HepG2 (cell line): ENCODE measurements around the gene OPRL1. TPM values are rescaled to one million over a fixed set of nuclear protein-coding genes. Genes with fewer than 3 reads are reported as not detected.

Experiments used
- ATAC-seq: fragments of 200-7000 bp; cut with Tn5 transposase; 3 replicates; pipeline ENCODE4 v1.9.1; 2020; ENCODE audit warnings: mild to moderate bottlenecking, moderate library complexity
- BruUV-seq: library from RNA; stranded (reverse); fragments of 400-500 nt; replicated peaks from 2 replicates; lab custom pipeline; 2021; lab: Mats Ljungman, UMichigan
- CTCF ChIA-PET: fragments of 300-600 bp; formaldehyde crosslinking; extraction: SDS; loops from one replicate; lab custom pipeline; 2021; ENCODE audit warnings: low total read pairs, inconsistent platforms, low intra/inter-chr PET ratio; lab: Yijun Ruan, JAX
- POLR2A ChIA-PET: fragments of 350-600 bp; sonication (Branson Sonifier 250); formaldehyde crosslinking; loops from one replicate; lab custom pipeline; 2020; ENCODE audit warnings: antibody characterized with exemption, inconsistent platforms; lab: Yijun Ruan, JAX
- DNase-seq: peaks from one replicate; pipeline ENCODE4 v3.0.0-alpha.2; 2015; ENCODE audit warnings: low spot score
- FAIRE-seq: peaks from 3 replicates; lab custom pipeline; 2011; peaks lifted over from hg19 to GRCh38; lab: Jason Lieb, UNC
- H2AFZ ChIP-seq: one replicate; pipeline ENCODE4 v1.6.1; 2011; ENCODE audit warnings: low read length, inconsistent platforms
- H3K27ac ChIP-seq: fragments of 300-600 bp; 3 replicates; pipeline ENCODE4 v1.8.0; 2011; ENCODE audit warnings: mixed run types, mild to moderate bottlenecking, mixed read lengths, low read length, inconsistent platforms; ENCODE audit not compliant: insufficient read depth; ENCODE audit errors: extremely low read length
- H3K27me3 ChIP-seq, 2 experiments: fragments of 200-600 bp in 1 of 2; 2 replicates in 1 of 2; 3 replicates in 1 of 2; pipeline versions ENCODE4 v1.6.0 to v1.8.0; 2011; ENCODE audit warnings: low read length in 2 of 2, mild to moderate bottlenecking in 2 of 2, moderate library complexity in 2 of 2, inconsistent platforms in 1 of 2; ENCODE audit not compliant: insufficient read depth in 2 of 2, control insufficient read depth in 1 of 2
- H3K36me3 ChIP-seq, 2 experiments: fragments of 200-600 bp in 1 of 2; replicated peaks in 1 of 2; 2 replicates in 1 of 2; 3 replicates in 1 of 2; pipeline versions ENCODE4 v1.5.1 to v1.8.0; 2011; ENCODE audit warnings: low read length in 2 of 2, inconsistent platforms in 1 of 2; ENCODE audit not compliant: insufficient read depth in 2 of 2, control insufficient read depth in 1 of 2
- H3K4me1 ChIP-seq: 2 replicates; pipeline ENCODE4 v1.5.1; 2012; ENCODE audit warnings: low read length, inconsistent platforms; ENCODE audit not compliant: insufficient read depth
- H3K4me2 ChIP-seq: 2 replicates; pipeline ENCODE4 v1.6.0; 2011; ENCODE audit warnings: low read depth, low read length, inconsistent platforms
- H3K4me3 ChIP-seq, 3 experiments: fragments of 200-600 bp in 1 of 3; sonication (generic), shearing (Covaris generic) in 1 of 3; replicated peaks in 1 of 3; 2 replicates each; pipeline ENCODE4 v1.5.1; 2011 to 2016; ENCODE audit warnings: low read length in 3 of 3, inconsistent platforms in 2 of 3, low read depth in 2 of 3, mild to moderate bottlenecking in 2 of 3, control low read depth in 1 of 3, mixed read lengths in 1 of 3; ENCODE audit not compliant: insufficient read depth in 1 of 3
- H3K79me2 ChIP-seq: one replicate; pipeline ENCODE4 v1.6.1; 2011; ENCODE audit warnings: low read length, inconsistent platforms; ENCODE audit not compliant: insufficient read depth
- H3K9ac ChIP-seq: 2 replicates; pipeline ENCODE4 v1.6.0; 2011; ENCODE audit warnings: mild to moderate bottlenecking, low read depth, low read length, inconsistent platforms; ENCODE audit not compliant: insufficient read depth
- H3K9me3 ChIP-seq: 2 replicates; pipeline ENCODE4 v1.5.1; 2012; ENCODE audit warnings: mild to moderate bottlenecking, low read length
- H4K20me1 ChIP-seq: 2 replicates; pipeline ENCODE4 v1.6.0; 2011; ENCODE audit warnings: inconsistent platforms, mild to moderate bottlenecking, low read length, moderate library complexity; ENCODE audit not compliant: insufficient read depth
- BATF2 ChIP-seq: sonication (generic); formaldehyde crosslinking; IDR thresholded peaks from 2 replicates; pipeline ENCODE4 v1.8.0; 2022; ENCODE audit warnings: mild to moderate bottlenecking, missing genetic modification reagents, moderate library complexity
- IRF9 ChIP-seq: sonication (generic); formaldehyde crosslinking; IDR thresholded peaks from 2 replicates; pipeline ENCODE4 v1.8.0; 2022; ENCODE audit warnings: missing genetic modification reagents, mild to moderate bottlenecking, borderline replicate concordance
- MIER2 ChIP-seq: IDR thresholded peaks from 2 replicates; pipeline ENCODE4 v1.6.1; 2016; ENCODE audit warnings: missing biosample characterization, missing genetic modification reagents
- MYC ChIP-seq: sonication (generic); formaldehyde crosslinking; IDR thresholded peaks from 2 replicates; pipeline ENCODE4 v1.9.0; 2021; ENCODE audit warnings: missing genetic modification reagents, borderline replicate concordance
- PCBP1 ChIP-seq: fragments of 200-400 bp; formaldehyde crosslinking; IDR thresholded peaks from 2 replicates; pipeline ENCODE4 v1.6.1; 2017; ENCODE audit warnings: mild to moderate bottlenecking, low read depth, low read length, borderline replicate concordance
- PHB2 ChIP-seq: fragments of 450-650 bp; IDR thresholded peaks from 2 replicates; pipeline ENCODE4 v1.6.1; 2018; ENCODE audit not compliant: partially characterized antibody
- SCMH1 ChIP-seq: sonication (generic); formaldehyde crosslinking; IDR thresholded peaks from 2 replicates; pipeline ENCODE4 v1.9.0; 2021; ENCODE audit warnings: missing genetic modification reagents, mild to moderate bottlenecking, borderline replicate concordance
- SP4 ChIP-seq: sonication (generic); formaldehyde crosslinking; IDR thresholded peaks from 2 replicates; pipeline ENCODE4 v1.8.1; 2023; ENCODE audit warnings: mild to moderate bottlenecking, missing genetic modification reagents
- SRSF1 ChIP-seq: fragments of 200-400 bp; formaldehyde crosslinking; optimal IDR thresholded peaks from 2 replicates; pipeline ENCODE3; 2017; ENCODE audit warnings: mild to moderate bottlenecking, low read depth, low read length, moderate library complexity
- XBP1 ChIP-seq: sonication (generic); formaldehyde crosslinking; IDR thresholded peaks from 2 replicates; pipeline ENCODE4 v1.5.0; 2020; ENCODE audit warnings: missing genetic modification reagents
- XRCC5 ChIP-seq: fragments of 200-400 bp; formaldehyde crosslinking; optimal IDR thresholded peaks from 2 replicates; pipeline ENCODE3; 2017; ENCODE audit warnings: mild to moderate bottlenecking, low read length
- ZNF484 ChIP-seq: sonication (generic); formaldehyde crosslinking; IDR thresholded peaks from 2 replicates; pipeline ENCODE4 v1.5.1; 2020; ENCODE audit warnings: mild to moderate bottlenecking, low read depth, missing genetic modification reagents, borderline replicate concordance
- ZNF550 ChIP-seq: sonication (generic); formaldehyde crosslinking; IDR thresholded peaks from 2 replicates; pipeline ENCODE4 v1.4.0; 2020; ENCODE audit warnings: mild to moderate bottlenecking, missing genetic modification reagents, borderline replicate concordance
- ZNF83 ChIP-seq: sonication (generic); formaldehyde crosslinking; IDR thresholded peaks from 2 replicates; pipeline ENCODE4 v1.4.0; 2020; ENCODE audit warnings: missing genetic modification reagents, mild to moderate bottlenecking, borderline replicate concordance
- ZNF883 ChIP-seq: sonication (generic); formaldehyde crosslinking; IDR thresholded peaks from 2 replicates; pipeline ENCODE4 v1.5.1; 2020; ENCODE audit warnings: mild to moderate bottlenecking, missing genetic modification reagents; ENCODE audit errors: not compliant biosample characterization
- WGBS: methylation state at CpG from one replicate; pipeline ENCODE4 v1.1.6; 2017; ENCODE audit warnings: low lambda C conversion rate; 5-methylcytosine and 5-hydroxymethylcytosine counted together
- in situ Hi-C: cut with HindIII; loops from 2 replicates; pipeline ENCODE4 v1.10.0; 2017; ENCODE audit warnings: low pct_unique_long_range_greater_than_20kb; ENCODE audit not compliant: extremely low pct_ligation_motif_present
- intact Hi-C: fragments of 100-400 bp; cut with micrococcal nuclease; formaldehyde crosslinking; loops from one replicate; pipeline ENCODE4 v1.10.0; 2022; ENCODE audit not compliant: unreplicated experiment
- polyA plus RNA-seq, 8 experiments: library from polyadenylated mRNA; depleted of rRNA in 3 of 8; stranded (reverse) in 7 of 8; unstranded in 1 of 8; fragments of >200 nt; fragmentation: Illumina TruSeq in 4 of 8; extraction: Trizol in 4 of 8; gene quantifications; 2 replicates each; pipeline versions ENCODE4 v1.2.1 to v1.2.3, GENCODE V29; 2011 to 2016; ENCODE audit warnings: low read depth in 4 of 8, missing spikeins in 1 of 8, mixed read lengths in 1 of 8; ENCODE audit not compliant: insufficient read depth in 1 of 8
- total RNA-seq, 5 experiments: library from RNA; depleted of rRNA; stranded (reverse); fragments of >200 nt; fragmentation: Illumina TruSeq; extraction: Trizol; gene quantifications; 2 replicates each; pipeline ENCODE4 v1.2.3, GENCODE V29; 2016; ENCODE audit warnings: low read depth in 1 of 5
- TF ChIP-seq, protein P1 (sequence below): sonication (generic); formaldehyde crosslinking; IDR thresholded peaks from 2 replicates; pipeline ENCODE4 v1.4.0; 2020; ENCODE audit warnings: missing genetic modification reagents

The OPRL1 gene
- total and polyA plus RNA-seq, 2 of the 13 experiments (the other 11 are each of a cell fraction or from before 2014, with no cell fraction given): 0.35 to 0.71 TPM

DNA sequence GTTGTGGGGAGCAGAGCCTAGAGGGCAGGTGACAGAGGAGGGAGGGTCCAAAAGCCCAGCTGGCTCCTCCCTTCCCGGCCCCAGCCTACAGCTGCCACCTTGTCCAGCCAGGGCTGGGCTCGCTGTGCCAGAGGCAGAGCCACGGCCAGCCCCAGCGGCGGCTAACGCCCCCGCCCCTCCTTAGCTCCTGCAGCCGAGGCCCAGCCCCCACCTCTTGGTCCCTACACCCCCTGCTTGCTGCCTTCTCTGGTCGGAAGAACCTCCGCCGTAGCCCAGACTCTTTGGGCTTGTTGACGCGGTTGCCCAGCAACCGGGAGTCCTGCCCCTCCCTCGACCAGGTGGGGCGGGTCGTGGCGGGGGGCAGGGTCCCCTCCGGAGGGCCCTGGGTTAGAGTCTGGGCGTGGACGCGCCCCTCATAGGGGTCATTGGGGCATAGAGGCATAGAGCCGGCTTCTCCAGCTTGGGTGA lies 4.8 kb downstream of the OPRL1 start:
- Histone ChIP-seq H3K9ac (no peak overlapping the region), H3K4me1 (peaks cover 46% of the 10 kb centered on the region), H3K4me2 (peak overlapping the region; percentile 87), H3K27ac (no peak overlapping the region), H4K20me1 (peaks cover 9% of the 10 kb centered on the region; the same call in 1 of the 2 replicates), H3K4me3 (peak overlapping the region in 1 of 3 experiments; percentile 77; a peak in 1 of 6 replicates), H2AFZ (no peak overlapping the region), H3K27me3 (peaks cover 21 to 57% of the 10 kb centered on the region in 2 experiments), H3K79me2 (no peaks in the 10 kb centered on the region), H3K9me3 (no peaks in the 10 kb centered on the region), H3K36me3 (no peaks in the 10 kb centered on the region)
- DNase-seq: no peak
- 11% methylated on average over 21 of the region's 23 CpGs for WGBS
- in situ Hi-C loops (loop anchor here (5.0 kb wide), 1 partner anchor 33 kb away; no protein-coding TSS in a partner anchor), intact Hi-C loops (no loop called here)
- ATAC-seq: no peak
- FAIRE-seq: no peak
- ChIA-PET POLR2A (interaction anchor here (2.0 kb wide), 1 partner anchor 22 kb away, joined by 7 read pairs; the partner anchor contains the start of gene TCEA2), CTCF (no interaction called here)
- BruUV-seq: no TSS peak
- TF ChIP-seq SP4 (CRISPR knock-in tag) (0 out of 2 replicates have a peak, but pooled peaks have one; percentile 19), PHB2 (no peak), ZNF83 (0 out of 2 replicates have a peak, but pooled peaks have one; percentile 59), ZNF484 (CRISPR knock-in tag) (no peak), SRSF1 (peak; percentile 51), XBP1 (CRISPR knock-in tag) (no peak), ZNF550 (CRISPR knock-in tag) (no peak), BATF2 (CRISPR knock-in tag) (no peak), IRF9 (no peak), SCMH1 (no peak), PCBP1 (0 out of 2 replicates have a peak, but pooled peaks have one; percentile 84), XRCC5 (peak; percentile 32), ZNF883 (peak; percentile 21), MIER2 (CRISPR knock-in tag) (no peak), MYC (CRISPR knock-in tag) (no peak)
- TF ChIP-seq, protein P1, sequence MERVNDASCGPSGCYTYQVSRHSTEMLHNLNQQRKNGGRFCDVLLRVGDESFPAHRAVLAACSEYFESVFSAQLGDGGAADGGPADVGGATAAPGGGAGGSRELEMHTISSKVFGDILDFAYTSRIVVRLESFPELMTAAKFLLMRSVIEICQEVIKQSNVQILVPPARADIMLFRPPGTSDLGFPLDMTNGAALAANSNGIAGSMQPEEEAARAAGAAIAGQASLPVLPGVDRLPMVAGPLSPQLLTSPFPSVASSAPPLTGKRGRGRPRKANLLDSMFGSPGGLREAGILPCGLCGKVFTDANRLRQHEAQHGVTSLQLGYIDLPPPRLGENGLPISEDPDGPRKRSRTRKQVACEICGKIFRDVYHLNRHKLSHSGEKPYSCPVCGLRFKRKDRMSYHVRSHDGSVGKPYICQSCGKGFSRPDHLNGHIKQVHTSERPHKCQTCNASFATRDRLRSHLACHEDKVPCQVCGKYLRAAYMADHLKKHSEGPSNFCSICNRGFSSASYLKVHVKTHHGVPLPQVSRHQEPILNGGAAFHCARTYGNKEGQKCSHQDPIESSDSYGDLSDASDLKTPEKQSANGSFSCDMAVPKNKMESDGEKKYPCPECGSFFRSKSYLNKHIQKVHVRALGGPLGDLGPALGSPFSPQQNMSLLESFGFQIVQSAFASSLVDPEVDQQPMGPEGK: peak; percentile 5; the same call in 1 of the 2 replicates
